Cardiac fibroblast (primary cell): ENCODE results near the gene AKAP17A.
"Not testable (repeated sequence)": the region's sequence is repeated elsewhere in the genome, so short reads cannot be mapped to it uniquely, and the experiment has no call there.

Source experiments
- DNase-seq, 2 donors: peaks; one replicate each; pipeline versions ENCODE4 v3.0.0 to v3.0.0-alpha.2; 2010; ENCODE audit warnings: low read depth in 2 of 2
- H3K4me3 ChIP-seq, 2 donors: replicated peaks in 1 of 2; 1 replicate in 1 of 2; 2 replicates in 1 of 2; pipeline ENCODE4 v1.5.1; 2011; ENCODE audit warnings: low read depth in 2 of 2, low read length in 2 of 2, mild to moderate bottlenecking in 2 of 2, moderate library complexity in 1 of 2
- CTCF ChIP-seq: IDR thresholded peaks from one replicate; pipeline ENCODE4 v1.5.1; 2011; ENCODE audit warnings: low read depth, mild to moderate bottlenecking, low read length, inconsistent platforms

Gene AKAP17A

GRCh38 chrX:1554469-1555210 is 36.8 kb upstream of the AKAP17A start:
- no peak for DNase-seq
- no peak for TF ChIP-seq CTCF
- no peak overlapping the region for H3K4me3 ChIP-seq

GRCh38 chrX:1555370-1555769 is 36.0 kb upstream of the AKAP17A start:
- no peak for TF ChIP-seq CTCF
- H3K4me3 ChIP-seq = no peak overlapping the region
- no peak for DNase-seq

GRCh38 chrX:1557442-1557841 is 34.0 kb upstream of the AKAP17A start:
- H3K4me3 ChIP-seq, DNase-seq: not testable (repeated sequence)

GRCh38 chrX:1558761-1559468 is 32.5 kb upstream of the AKAP17A start:
- no peak for DNase-seq
- TF ChIP-seq CTCF = no peak
- H3K4me3 ChIP-seq = no peak overlapping the region

GRCh38 chrX:1561164-1561563 is 30.2 kb upstream of the AKAP17A start:
- no peak overlapping the region for H3K4me3 ChIP-seq
- TF ChIP-seq CTCF = no peak
- no peak for DNase-seq

GRCh38 chrX:1564077-1564476 is 27.3 kb upstream of the AKAP17A start:
- not testable (repeated sequence) for DNase-seq, H3K4me3 ChIP-seq

- H3K4me3 ChIP-seq = no peak overlapping the region
Observed at GRCh38 chrX:1564750-1565683, 26.4 kb upstream of the AKAP17A start.

GRCh38 chrX:1574181-1574580 is 17.2 kb upstream of the AKAP17A start:
- DNase-seq, H3K4me3 ChIP-seq: not testable (repeated sequence)

More at GRCh38 chrX:1564750-1565683, 26.4 kb upstream of the AKAP17A start:
- DNase-seq = no peak
- no peak for TF ChIP-seq CTCF
